CD4-positive, alpha-beta T cell treated with Interferon gamma for 1 hour (primary cell): ENCODE measurements around the gene ZSCAN20.

Experiments
- DNase-seq: peaks from one replicate; pipeline ENCODE4 v3.0.0-alpha.2; 2020

Gene ZSCAN20

DNA sequence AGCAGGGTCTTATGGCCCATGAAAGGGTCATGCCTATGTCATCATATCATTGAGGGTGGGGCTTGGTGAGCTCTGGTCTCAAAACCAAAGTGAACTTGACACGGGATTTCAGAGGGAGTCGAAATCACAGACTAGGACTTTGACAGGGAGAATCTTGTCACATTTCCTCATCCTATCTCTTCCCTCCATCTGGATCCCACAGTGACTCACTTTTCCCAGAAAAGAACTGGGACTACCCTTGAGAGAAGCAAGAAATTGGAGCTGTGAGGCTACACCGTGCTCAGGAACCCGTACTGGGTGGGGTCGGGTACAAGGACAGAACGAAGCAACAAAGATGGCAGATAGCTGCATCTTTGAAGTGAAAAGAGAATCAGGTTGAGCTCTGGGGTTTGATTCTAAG, 69.5 kb downstream of the ZSCAN20 start:
- no peak for DNase-seq
